GM12872 (cell line): ENCODE results near the gene GAMT.

Source experiments
- CTCF ChIP-seq: IDR thresholded peaks from 3 replicates; pipeline ENCODE4 v1.5.1; 2011; ENCODE audit warnings: low read depth, mild to moderate bottlenecking, low read length, moderate library complexity; ENCODE audit not compliant: insufficient read depth

Gene GAMT

GRCh38 chr19:1384478-1385110 is 16.7 kb downstream of the GAMT start:
- TF ChIP-seq CTCF, result no peak

- TF ChIP-seq CTCF, result no peak
Measured at GRCh38 chr19:1384085-1384462, 17.3 kb downstream of the GAMT start.

GRCh38 chr19:1383312-1384084 is 17.8 kb downstream of the GAMT start, which contains the start of gene NDUFS7:
Gene NDUFS7, plus strand, starts transcription at chr19:1383907. Its CDS starts 20 bp downstream, at chr19:1383927.
- peak; percentile 39; the same call in 1 of the 3 replicates for TF ChIP-seq CTCF

GRCh38 chr19:1383017-1383311 is 18.4 kb downstream of the GAMT start:
- no peak for TF ChIP-seq CTCF

GRCh38 chr19:1382250-1382649 is 19.1 kb downstream of the GAMT start:
- no peak for TF ChIP-seq CTCF

GRCh38 chr19:1379961-1380489 is 21.3 kb downstream of the GAMT start:
- TF ChIP-seq CTCF, result no peak

GRCh38 chr19:1379126-1379905 is 22.0 kb downstream of the GAMT start:
- TF ChIP-seq CTCF, result no peak
